Measurements from ENCODE around the gene GPC6. TPM values are rescaled to one million over a fixed set of nuclear protein-coding genes. Genes with fewer than 3 reads are reported as not detected.

The GPC6 gene
- polyA plus RNA-seq, 1 of the 3 experiments (the other 2 are of a cell fraction), result 6.7 TPM

DNA sequence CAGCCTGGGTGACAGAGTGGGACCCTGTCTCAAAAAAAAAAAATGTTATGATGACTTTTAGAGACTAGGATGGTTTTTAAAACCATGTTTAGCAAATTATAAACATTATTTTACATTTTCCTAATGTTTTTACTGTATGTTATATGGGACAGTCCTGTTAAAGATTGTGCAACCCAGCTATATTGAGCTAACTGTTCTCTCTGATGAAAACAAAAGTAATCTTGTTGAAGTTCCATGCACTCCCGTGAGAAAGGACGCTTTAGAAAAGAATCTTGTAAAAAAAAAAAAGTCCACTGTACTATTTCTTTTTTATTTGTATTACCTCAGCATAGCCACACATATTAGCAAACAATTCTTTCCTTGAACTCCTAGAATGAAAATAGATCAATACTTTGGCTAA is 801.6 kb downstream of the GPC6 start:
- H3K27me3 ChIP-seq (ENCODE audit: insufficient read depth), result no peaks in the 10 kb centered on the region
- no peaks in the 10 kb centered on the region for H3F3A ChIP-seq (replicated peaks; ENCODE audit: insufficient read depth)
- no peaks in the 10 kb centered on the region for H3K79me2 ChIP-seq (ENCODE audit: insufficient read depth)
- no peak overlapping the region for H3K4me2 ChIP-seq
- no peaks in the 10 kb centered on the region for H3K9me2 ChIP-seq
- 88% methylated on average over 2 of the region's 2 CpGs for WGBS (ENCODE audit: low lambda C conversion rate)
- no peak overlapping the region for H3K9ac ChIP-seq
- no peaks in the 10 kb centered on the region for H3K9me3 ChIP-seq
- ChIA-PET POLR2A (no interaction called here), CTCF (no interaction called here)
- DNase-seq, result no peak
- no peaks in the 10 kb centered on the region for H3K36me3 ChIP-seq (replicated peaks in 1 of 2; ENCODE audit: control insufficient read depth in 1 of 2, insufficient read depth in 2 of 2, low read length in 1 of 2)
- H3K4me3 ChIP-seq (ENCODE audit: low read depth in 2 of 2, low read length in 1 of 2), result no peak overlapping the region
- peaks cover 13 to 16% of the 10 kb centered on the region in 2 experiments; a peak in 3 of 4 replicates for H3K4me1 ChIP-seq (ENCODE audit: control insufficient read depth in 1 of 2, insufficient read depth in 2 of 2, low read depth in 1 of 2, low read length in 1 of 2)
- no peaks in the 10 kb centered on the region for H4K20me1 ChIP-seq (ENCODE audit: insufficient read depth)
- H2AFZ ChIP-seq (ENCODE audit: low read depth), result no peak overlapping the region
- TF ChIP-seq CHD2 (IDR thresholded peaks at IDR 0.05; ENCODE audit: low read length, partially characterized antibody) (no peak), GABPA (IDR thresholded peaks at IDR 0.05; ENCODE audit: low read depth) (no peak), TCF12 (IDR thresholded peaks at IDR 0.05) (no peak), RFX5 (IDR thresholded peaks at IDR 0.05; ENCODE audit: low read length) (no peak)
- TF ChIP-seq, protein P1, sequence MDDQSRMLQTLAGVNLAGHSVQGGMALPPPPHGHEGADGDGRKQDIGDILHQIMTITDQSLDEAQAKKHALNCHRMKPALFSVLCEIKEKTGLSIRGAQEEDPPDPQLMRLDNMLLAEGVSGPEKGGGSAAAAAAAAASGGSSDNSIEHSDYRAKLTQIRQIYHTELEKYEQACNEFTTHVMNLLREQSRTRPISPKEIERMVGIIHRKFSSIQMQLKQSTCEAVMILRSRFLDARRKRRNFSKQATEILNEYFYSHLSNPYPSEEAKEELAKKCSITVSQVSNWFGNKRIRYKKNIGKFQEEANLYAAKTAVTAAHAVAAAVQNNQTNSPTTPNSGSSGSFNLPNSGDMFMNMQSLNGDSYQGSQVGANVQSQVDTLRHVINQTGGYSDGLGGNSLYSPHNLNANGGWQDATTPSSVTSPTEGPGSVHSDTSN (IDR thresholded peaks at IDR 0.05), result no peak
- TF ChIP-seq, protein P2, sequence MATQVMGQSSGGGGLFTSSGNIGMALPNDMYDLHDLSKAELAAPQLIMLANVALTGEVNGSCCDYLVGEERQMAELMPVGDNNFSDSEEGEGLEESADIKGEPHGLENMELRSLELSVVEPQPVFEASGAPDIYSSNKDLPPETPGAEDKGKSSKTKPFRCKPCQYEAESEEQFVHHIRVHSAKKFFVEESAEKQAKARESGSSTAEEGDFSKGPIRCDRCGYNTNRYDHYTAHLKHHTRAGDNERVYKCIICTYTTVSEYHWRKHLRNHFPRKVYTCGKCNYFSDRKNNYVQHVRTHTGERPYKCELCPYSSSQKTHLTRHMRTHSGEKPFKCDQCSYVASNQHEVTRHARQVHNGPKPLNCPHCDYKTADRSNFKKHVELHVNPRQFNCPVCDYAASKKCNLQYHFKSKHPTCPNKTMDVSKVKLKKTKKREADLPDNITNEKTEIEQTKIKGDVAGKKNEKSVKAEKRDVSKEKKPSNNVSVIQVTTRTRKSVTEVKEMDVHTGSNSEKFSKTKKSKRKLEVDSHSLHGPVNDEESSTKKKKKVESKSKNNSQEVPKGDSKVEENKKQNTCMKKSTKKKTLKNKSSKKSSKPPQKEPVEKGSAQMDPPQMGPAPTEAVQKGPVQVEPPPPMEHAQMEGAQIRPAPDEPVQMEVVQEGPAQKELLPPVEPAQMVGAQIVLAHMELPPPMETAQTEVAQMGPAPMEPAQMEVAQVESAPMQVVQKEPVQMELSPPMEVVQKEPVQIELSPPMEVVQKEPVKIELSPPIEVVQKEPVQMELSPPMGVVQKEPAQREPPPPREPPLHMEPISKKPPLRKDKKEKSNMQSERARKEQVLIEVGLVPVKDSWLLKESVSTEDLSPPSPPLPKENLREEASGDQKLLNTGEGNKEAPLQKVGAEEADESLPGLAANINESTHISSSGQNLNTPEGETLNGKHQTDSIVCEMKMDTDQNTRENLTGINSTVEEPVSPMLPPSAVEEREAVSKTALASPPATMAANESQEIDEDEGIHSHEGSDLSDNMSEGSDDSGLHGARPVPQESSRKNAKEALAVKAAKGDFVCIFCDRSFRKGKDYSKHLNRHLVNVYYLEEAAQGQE (IDR thresholded peaks at IDR 0.05; ENCODE audit: low read depth, low read length), result no peak
- H3K27ac ChIP-seq (ENCODE audit: low read depth in 2 of 2, low read length in 1 of 2), result no peak overlapping the region

DNA sequence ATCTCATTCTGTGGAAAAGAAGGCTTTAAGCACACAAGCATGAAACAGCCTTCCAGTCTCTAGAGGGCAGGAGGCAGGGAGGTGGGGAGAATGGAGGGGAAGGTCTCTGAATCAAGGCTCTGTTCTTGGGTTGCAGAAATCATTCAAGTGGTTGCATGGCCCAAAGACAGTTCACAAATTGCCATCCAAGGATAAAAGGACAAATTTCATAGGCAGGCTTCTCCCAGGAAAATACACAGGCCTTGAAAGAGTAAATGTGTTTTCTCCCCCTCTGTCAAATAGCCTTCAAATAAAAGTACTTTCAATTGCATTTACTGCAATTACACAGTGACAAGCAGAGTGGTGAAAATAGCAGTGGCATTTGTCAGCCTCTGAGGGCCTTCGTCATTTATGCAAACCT is 802.0 kb downstream of the GPC6 start:
- 36% methylated on average over 1 of the region's 1 CpG for WGBS (ENCODE audit: low lambda C conversion rate)
- CTCF ChIA-PET, result no interaction called here
- TF ChIP-seq GABPA (IDR thresholded peaks at IDR 0.05; ENCODE audit: low read depth), result no peak
- TF ChIP-seq, protein P3, sequence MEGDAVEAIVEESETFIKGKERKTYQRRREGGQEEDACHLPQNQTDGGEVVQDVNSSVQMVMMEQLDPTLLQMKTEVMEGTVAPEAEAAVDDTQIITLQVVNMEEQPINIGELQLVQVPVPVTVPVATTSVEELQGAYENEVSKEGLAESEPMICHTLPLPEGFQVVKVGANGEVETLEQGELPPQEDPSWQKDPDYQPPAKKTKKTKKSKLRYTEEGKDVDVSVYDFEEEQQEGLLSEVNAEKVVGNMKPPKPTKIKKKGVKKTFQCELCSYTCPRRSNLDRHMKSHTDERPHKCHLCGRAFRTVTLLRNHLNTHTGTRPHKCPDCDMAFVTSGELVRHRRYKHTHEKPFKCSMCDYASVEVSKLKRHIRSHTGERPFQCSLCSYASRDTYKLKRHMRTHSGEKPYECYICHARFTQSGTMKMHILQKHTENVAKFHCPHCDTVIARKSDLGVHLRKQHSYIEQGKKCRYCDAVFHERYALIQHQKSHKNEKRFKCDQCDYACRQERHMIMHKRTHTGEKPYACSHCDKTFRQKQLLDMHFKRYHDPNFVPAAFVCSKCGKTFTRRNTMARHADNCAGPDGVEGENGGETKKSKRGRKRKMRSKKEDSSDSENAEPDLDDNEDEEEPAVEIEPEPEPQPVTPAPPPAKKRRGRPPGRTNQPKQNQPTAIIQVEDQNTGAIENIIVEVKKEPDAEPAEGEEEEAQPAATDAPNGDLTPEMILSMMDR (IDR thresholded peaks at IDR 0.05), result no peak
- no peak for TF ChIP-seq NFIC (IDR thresholded peaks at IDR 0.05; ENCODE audit: borderline replicate concordance)
- no peak for TF ChIP-seq TCF12 (IDR thresholded peaks at IDR 0.05)
- TF ChIP-seq, protein P4, sequence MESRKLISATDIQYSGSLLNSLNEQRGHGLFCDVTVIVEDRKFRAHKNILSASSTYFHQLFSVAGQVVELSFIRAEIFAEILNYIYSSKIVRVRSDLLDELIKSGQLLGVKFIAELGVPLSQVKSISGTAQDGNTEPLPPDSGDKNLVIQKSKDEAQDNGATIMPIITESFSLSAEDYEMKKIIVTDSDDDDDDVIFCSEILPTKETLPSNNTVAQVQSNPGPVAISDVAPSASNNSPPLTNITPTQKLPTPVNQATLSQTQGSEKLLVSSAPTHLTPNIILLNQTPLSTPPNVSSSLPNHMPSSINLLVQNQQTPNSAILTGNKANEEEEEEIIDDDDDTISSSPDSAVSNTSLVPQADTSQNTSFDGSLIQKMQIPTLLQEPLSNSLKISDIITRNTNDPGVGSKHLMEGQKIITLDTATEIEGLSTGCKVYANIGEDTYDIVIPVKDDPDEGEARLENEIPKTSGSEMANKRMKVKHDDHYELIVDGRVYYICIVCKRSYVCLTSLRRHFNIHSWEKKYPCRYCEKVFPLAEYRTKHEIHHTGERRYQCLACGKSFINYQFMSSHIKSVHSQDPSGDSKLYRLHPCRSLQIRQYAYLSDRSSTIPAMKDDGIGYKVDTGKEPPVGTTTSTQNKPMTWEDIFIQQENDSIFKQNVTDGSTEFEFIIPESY (IDR thresholded peaks at IDR 0.05; ENCODE audit: borderline replicate concordance, low read depth), result no peak
- no peak for TF ChIP-seq GATA2 (CRISPR knock-in tag; IDR thresholded peaks at IDR 0.05)
- no peak for TF ChIP-seq POLR2AphosphoS5 (IDR thresholded peaks at IDR 0.05; ENCODE audit: low read depth, low read length)
- no peak for TF ChIP-seq SMC3 (IDR thresholded peaks at IDR 0.05; ENCODE audit: low read depth, low read length)
- TF ChIP-seq MXI1 (IDR thresholded peaks at IDR 0.05; ENCODE audit: low read depth, low read length), result no peak
- TF ChIP-seq CHD2 (IDR thresholded peaks at IDR 0.05; ENCODE audit: low read length, partially characterized antibody), result no peak
- TF ChIP-seq RXRA (IDR thresholded peaks at IDR 0.05; ENCODE audit: borderline replicate concordance, low read depth), result no peak
- POLR2A ChIA-PET, result no interaction called here
- Histone ChIP-seq H3K9me3 (no peaks in the 10 kb centered on the region), H3K4me2 (no peak overlapping the region), H3K79me2 (ENCODE audit: insufficient read depth) (no peaks in the 10 kb centered on the region), H3K9ac (no peak overlapping the region), H3K4me1 (ENCODE audit: control insufficient read depth in 1 of 2, insufficient read depth in 2 of 2, low read depth in 1 of 2, low read length in 1 of 2) (peaks cover 14 to 20% of the 10 kb centered on the region in 2 experiments; a peak in 3 of 4 replicates), H3F3A (replicated peaks; ENCODE audit: insufficient read depth) (no peaks in the 10 kb centered on the region), H3K36me3 (replicated peaks in 1 of 2; ENCODE audit: control insufficient read depth in 1 of 2, insufficient read depth in 2 of 2, low read length in 1 of 2) (no peaks in the 10 kb centered on the region), H3K27ac (ENCODE audit: low read depth in 2 of 2, low read length in 1 of 2) (no peak overlapping the region; a peak in 1 of 4 replicates), H3K9me2 (no peaks in the 10 kb centered on the region), H3K4me3 (ENCODE audit: low read depth in 2 of 2, low read length in 1 of 2) (no peak overlapping the region), H4K20me1 (ENCODE audit: insufficient read depth) (no peaks in the 10 kb centered on the region), H2AFZ (ENCODE audit: low read depth) (no peak overlapping the region), H3K27me3 (ENCODE audit: insufficient read depth) (no peaks in the 10 kb centered on the region)
- DNase-seq, result no peak
